B cell (primary cell): ENCODE results near the gene ZNF280A.

ENCODE experiments used
- EZH2 ChIP-seq: IDR thresholded peaks from 2 replicates; pipeline ENCODE4 v1.6.1; 2012; ENCODE audit warnings: borderline replicate concordance, low read depth, mild to moderate bottlenecking, moderate library complexity, low read length; ENCODE audit not compliant: insufficient read depth, poor library complexity, severe bottlenecking
- TF ChIP-seq, protein P1 (sequence below): fragments of 200-600 bp; IDR thresholded peaks from one replicate; pipeline ENCODE4 v1.8.0; 2022; ENCODE audit warnings: antibody characterized with exemption, mild to moderate bottlenecking

DNA sequence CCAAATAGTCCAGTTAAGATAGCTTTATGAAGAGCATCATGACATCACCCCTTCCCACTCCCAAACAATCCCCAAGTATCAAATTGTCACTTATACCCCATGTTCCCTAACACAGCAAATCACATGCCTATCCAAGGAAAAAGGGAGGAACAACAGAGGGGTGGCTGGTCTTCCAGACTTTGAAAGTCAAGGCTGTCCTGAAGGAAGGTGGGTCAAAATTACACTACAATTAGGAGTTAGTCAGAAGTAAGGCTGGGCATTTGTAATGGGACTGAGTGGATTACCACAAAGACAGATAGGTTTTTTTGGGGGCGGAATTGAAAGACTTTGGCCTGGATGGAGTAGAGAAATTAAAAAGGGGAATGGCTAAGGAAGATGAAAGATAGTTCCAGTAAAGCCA is 33.1 kb upstream of the ZNF280A start:
- TF ChIP-seq, protein P1, sequence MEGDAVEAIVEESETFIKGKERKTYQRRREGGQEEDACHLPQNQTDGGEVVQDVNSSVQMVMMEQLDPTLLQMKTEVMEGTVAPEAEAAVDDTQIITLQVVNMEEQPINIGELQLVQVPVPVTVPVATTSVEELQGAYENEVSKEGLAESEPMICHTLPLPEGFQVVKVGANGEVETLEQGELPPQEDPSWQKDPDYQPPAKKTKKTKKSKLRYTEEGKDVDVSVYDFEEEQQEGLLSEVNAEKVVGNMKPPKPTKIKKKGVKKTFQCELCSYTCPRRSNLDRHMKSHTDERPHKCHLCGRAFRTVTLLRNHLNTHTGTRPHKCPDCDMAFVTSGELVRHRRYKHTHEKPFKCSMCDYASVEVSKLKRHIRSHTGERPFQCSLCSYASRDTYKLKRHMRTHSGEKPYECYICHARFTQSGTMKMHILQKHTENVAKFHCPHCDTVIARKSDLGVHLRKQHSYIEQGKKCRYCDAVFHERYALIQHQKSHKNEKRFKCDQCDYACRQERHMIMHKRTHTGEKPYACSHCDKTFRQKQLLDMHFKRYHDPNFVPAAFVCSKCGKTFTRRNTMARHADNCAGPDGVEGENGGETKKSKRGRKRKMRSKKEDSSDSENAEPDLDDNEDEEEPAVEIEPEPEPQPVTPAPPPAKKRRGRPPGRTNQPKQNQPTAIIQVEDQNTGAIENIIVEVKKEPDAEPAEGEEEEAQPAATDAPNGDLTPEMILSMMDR, result no peak
- no peak for TF ChIP-seq EZH2
